NOMO-1 treated with DMSO at 0.1 percent for 48 hours (cell line): ENCODE data around the gene EDEM2.
"Not testable (repeated sequence)": the region's sequence is repeated elsewhere in the genome, so short reads cannot be mapped to it uniquely, and the experiment has no call there.

Source experiments
- DNase-seq: peaks from one replicate; lab custom pipeline; 2025; ENCODE audit not compliant: unreplicated experiment; lab: John Stamatoyannopoulos, UW

The EDEM2 gene, protein sequence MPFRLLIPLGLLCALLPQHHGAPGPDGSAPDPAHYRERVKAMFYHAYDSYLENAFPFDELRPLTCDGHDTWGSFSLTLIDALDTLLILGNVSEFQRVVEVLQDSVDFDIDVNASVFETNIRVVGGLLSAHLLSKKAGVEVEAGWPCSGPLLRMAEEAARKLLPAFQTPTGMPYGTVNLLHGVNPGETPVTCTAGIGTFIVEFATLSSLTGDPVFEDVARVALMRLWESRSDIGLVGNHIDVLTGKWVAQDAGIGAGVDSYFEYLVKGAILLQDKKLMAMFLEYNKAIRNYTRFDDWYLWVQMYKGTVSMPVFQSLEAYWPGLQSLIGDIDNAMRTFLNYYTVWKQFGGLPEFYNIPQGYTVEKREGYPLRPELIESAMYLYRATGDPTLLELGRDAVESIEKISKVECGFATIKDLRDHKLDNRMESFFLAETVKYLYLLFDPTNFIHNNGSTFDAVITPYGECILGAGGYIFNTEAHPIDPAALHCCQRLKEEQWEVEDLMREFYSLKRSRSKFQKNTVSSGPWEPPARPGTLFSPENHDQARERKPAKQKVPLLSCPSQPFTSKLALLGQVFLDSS

DNA sequence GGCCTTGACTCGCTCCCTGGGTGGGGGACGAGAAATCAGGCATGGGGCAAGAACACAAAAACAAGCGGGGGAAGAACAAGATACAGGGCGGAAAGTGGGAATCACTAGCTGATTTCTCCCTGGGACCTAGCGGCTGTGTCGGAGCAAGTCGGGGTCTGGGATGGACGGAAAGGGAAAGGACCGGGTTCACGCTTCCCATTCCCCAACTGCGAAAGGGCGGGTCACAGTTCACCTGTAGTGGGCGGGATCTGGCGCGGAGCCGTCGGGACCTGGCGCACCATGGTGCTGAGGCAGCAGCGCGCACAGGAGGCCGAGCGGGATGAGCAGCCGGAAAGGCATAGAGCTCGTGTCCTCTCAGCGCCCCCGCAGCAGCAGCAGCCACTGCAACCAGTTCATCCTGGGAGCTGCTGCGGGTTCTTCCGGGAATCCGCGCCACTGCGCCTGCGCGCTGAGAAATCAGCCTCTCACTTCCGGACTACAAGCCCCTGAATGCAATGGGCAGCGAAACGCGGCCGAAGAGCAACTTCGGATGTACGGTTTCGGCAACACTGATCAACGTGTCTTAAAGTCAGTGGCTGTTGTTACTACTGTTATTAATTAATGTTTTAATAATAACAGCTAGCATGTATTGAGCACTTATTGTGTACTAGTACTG is at the start of gene EDEM2:
EDEM2 (minus strand) TSS at position 417 of the 655 bp plus-strand sequence; CDS start at position 339, 78 bp downstream.
- DNase-seq: peak; percentile 91

DNA sequence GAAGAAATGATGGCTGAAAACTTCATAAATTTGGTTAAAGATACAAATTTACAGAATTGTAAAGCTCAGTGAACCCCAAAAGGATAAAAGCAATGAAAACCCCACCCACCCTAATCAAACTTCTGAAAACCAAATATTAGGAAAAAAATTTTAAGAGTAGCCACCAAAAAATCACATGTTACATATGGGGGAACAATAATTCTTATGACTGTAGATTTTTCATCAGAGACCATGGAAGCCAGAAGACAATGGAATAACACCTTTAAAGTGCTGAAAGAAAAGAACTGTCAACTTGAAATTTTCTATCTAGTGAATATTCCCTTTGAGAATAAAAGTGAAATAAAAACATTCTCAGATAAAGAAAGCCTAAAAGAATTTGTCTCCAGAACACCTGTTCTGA is 49.2 kb upstream of the EDEM2 start:
- DNase-seq: no peak

DNA sequence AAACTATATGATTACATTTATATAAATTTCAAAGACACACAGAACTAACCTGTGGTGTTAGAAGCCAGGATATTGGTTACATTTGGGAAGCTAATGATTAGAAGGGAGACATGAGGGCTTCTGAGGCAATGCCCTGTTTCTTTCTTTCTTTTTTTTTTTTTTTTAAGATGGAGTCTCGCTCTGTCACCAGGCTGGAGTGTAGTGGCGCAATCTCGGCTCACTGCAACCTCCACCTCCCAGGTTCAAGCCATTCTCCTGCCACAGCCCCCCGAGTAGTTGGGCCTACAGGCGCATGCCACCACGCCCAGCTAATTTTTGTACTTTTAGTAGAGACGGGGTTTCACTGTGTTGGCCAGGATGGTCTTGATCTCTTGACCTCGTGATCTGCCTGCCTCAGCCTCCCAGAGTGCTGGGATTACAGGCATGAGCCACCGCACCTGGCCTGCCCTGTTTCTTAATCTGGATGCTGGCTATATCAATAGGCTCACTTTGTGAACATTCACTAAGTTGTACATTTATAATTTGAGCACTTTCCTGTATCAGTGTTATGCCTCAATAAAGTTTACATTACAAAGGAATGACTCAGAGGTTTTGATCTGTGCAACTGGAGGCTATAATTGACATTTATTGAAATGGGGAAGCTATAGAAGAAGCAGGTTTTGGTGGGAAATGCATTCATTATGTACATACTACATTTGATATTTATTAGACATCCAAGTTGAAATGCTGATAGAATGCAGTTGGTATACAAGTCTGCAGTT is 46.1 kb upstream of the EDEM2 start:
- DNase-seq: not testable (repeated sequence)

DNA sequence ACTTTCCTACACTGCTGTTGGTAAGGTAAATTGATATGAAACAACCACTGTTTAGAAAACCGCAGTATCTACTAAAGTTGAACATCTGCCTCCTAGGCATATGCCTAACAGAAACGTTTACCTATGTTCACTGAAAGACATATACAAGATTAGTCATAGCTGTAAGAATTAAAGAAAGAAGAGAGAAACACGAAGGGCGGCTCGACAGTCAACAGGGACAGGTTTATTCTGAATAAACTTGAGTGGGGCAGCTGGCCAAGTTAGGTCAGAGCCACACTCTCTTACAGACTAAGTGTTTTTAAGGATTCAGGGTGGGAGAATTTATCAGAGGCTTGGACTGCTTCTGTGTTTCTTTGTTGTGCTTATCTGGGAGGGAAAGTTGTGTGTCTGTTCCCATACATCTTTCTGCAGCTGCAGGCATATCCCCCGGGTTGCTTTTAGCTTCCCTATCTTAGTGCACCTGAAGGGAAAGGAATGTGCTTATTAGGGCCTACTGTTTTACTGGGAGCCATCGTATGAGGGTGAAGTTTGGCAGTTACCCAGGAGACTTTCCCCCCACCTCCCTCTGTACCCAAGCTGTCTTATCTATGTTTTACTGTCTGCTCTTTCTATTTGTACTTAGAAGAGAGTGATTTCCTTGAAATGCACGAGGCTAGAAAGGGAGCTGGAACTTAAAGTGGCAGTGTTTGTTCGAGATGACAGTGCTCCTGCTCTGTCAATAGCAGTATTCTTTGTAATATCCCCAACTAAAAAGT is 45.2 kb upstream of the EDEM2 start:
- DNase-seq: no peak

DNA sequence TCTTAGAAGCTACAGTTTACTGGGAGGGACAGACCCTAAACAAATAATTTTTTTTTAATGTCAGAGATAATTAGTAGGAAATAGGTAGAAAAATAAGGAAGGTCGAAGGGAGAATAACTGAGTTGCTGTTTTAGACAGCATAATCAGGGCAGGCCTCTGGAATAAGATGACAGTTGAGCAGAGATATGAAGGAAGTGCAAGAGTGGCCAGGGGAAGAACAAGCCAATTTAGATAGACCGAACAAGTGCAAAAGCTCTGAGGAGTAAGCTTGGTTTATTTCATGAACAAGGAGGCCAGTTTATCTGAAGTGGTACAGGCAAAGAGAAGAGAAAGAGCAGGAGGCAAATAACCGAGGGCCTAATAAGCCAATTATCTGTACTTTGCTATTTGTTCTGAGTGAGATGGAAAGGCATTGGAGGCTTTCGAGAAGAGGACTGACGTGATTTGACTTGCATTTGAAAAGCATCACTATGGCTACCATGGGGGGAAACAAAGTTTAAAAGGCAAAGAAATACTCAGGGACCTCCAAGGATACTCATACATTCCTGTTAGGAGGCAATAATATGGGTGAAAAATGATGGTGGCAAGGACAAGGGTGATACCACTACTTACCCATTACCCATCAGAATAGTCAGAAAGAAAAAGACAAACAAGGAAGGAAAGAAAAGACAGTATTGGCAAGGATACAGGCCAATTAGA is 44.4 kb upstream of the EDEM2 start:
- no peak for DNase-seq

DNA sequence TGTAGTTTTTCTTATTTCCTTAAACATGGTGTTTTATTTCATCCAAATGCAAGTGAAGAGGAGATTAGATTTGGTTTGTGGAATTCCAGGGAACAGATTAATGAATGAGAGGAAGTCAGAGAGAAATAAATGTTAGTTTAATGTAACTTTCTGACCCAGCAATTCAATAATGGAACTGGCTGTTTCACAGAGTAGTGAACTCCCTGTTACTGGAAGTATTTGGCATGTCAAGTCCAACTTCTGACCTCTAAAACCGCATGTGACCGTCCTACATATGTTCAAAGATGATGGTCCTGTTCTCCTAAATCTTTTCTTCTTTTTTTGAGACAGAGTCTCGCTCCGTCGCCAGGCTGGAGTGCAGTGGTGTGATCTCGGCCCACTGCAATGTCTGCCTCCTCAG is 43.4 kb upstream of the EDEM2 start:
- no peak for DNase-seq

DNA sequence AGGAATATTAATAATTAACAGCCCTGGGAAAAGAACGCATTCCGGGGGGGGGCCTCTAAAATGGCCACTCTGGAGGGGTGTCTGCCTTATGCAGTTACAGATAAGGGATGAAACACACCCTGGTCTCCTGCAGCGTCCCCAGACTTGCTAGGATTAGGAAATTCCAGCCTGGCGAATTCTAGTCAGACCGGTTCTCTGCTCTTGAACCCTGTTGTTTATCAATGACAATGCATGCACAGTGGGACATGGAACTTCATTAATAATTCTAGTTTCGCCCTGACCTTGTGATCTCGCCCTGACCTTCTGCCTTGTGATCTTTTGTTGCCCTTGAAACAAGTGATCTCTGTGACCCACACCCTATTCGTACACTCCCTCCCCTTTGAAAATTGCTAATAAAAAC is 42.1 kb upstream of the EDEM2 start:
- not testable (repeated sequence) for DNase-seq

DNA sequence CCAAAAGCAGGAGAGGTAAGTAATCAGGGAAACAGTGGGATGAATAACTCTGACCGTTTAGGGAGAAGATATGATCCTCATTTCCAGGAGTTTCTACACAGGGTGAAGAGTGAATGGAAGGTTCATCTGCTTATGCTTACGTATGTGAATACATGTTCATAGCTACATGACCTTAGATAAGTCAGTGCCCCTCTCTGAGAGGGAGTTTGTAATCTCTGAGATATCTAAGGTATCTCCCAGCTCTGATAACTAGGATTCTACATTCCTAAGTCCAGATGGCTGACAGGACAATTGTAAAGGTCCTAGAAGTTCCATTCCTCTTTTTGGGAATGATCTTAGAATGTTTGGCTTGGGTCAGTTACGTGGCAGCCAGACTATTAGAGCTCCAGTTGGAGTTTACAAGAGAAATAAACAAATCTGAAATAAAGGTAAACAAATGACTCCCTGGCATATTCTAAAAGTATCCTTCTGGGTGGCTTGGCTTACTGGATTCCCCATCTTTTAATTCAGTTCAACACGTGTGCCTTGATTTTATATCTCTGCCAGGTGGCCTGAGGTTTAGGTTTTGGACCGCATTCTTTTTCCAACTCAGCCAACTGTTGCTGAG is 40.6 kb upstream of the EDEM2 start:
- DNase-seq: no peak

DNA sequence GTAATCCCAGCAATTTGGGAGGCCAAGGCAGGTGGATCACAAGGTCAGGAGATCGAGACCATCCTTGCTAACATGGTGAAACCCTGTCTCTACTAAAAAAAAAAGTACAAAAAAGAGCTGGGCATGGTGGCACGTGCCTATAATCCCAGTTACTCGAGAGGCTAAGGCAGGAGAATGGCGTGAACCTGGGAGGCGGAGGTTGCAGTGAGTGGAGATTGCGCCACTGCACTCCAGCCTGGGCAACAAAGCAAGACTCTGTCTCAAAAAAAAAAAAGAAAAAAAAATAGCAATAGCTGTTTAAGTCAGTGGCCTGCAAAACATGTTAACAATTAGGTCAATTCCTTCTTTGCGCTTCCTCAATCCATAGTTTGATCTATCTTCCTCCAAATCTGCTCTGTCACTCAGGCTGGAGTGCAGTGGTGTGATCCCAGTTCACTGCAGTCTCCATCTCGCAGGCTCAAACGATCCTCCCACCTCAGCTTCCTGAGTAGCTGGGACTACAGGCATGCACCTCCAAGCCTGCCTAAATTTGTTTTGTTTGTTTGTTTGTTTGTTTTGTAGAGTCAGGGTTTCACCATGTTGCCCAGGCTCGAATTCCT is 39.7 kb upstream of the EDEM2 start:
- DNase-seq: not testable (repeated sequence)

DNA sequence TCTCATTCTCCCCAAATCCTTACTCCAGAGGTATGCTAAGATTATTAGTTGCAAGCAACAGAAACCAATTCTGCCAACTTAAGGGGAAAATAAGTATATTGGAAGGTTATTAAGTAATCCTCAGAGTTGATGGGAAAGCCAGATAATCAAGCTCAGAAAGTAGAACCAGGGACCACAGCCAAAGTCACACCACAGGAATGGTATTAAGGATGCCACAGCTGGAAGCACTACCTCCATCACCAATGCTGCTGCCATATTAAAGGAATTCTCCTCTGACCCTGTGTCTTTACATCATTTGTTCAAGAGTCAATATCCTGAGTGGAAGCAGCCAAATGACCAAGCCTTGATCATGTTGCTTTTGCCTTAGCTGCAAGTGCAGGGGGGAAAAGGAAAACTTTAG is 34.6 kb upstream of the EDEM2 start:
- no peak for DNase-seq

DNA sequence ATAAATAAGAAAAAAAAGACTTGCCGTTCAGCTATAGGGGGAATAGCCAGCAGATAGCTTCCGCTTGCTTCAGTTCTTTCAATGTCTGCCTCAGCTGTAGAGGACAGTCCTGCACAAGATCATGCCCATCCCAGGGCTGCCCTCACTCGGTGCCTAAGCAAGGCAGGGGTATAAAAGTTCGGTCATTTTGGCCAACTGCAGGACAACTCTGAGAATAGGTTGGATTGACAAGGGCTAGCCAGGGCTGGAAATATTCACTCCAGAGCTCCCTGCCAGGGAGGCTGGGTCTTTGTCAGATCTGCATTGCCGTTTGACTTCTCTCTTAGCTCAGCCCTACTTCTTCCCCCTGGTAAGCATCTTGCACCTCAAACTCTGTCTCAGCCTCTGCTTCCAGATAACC is 33.1 kb upstream of the EDEM2 start:
- no peak for DNase-seq

DNA sequence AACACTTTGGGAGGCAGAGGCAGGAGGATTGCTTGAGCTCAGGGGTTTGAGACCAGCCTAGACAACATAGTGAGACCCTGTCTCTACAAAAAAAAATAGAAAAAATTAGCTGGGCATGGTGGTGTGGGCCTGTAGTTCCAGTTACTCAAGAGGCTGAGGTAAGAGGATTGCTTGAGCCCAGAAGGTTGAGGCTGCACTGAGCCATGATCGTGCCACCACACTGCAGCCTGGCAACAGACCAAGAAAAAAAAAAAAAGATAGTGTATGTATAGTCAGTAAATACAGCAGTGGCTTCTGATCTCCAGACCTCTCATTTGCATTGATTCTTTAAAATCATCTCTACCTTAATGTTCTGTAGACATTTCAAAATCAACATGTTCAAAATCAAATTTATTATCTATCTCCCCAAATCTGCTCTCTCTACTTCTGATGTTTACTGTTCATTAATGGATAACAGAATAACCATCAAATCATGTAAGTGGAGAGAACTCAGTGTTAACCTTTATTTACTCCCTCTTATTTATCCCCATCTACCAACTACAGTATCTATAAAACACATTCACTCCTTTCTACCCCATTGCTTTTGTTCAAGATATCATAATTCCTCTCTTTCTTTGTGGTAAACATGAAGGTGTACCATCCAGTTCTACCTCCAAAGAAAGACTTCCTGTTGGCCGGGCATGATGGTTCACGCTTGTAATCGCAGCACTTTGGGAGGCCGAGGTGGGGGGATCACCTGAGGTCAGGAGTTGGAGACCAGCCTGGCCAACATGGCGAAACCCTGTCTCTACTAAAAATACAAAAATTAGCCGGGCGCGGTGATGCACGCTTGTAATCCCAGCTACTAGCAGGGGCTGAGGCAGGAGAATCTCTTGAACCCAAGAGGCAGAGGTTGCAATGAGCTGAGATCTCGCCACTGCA is 32.4 kb upstream of the EDEM2 start:
- no peak for DNase-seq

DNA sequence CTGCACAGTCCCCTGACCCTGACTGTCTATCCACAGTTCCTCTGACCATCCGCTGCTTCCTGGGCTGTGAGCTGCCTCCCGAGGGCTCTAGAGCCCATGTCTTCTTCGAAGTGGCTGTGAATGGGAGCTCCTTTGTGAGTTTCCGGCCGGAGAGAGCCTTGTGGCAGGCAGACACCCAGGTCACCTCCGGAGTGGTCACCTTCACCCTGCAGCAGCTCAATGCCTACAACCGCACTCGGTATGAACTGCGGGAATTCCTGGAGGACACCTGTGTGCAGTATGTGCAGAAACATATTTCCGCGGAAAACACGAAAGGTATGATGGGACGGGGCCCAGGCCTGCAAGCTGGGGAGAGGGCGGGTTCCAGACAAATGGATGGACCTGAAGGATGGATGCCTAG is 29.0 kb upstream of the EDEM2 start:
- DNase-seq: no peak

DNA sequence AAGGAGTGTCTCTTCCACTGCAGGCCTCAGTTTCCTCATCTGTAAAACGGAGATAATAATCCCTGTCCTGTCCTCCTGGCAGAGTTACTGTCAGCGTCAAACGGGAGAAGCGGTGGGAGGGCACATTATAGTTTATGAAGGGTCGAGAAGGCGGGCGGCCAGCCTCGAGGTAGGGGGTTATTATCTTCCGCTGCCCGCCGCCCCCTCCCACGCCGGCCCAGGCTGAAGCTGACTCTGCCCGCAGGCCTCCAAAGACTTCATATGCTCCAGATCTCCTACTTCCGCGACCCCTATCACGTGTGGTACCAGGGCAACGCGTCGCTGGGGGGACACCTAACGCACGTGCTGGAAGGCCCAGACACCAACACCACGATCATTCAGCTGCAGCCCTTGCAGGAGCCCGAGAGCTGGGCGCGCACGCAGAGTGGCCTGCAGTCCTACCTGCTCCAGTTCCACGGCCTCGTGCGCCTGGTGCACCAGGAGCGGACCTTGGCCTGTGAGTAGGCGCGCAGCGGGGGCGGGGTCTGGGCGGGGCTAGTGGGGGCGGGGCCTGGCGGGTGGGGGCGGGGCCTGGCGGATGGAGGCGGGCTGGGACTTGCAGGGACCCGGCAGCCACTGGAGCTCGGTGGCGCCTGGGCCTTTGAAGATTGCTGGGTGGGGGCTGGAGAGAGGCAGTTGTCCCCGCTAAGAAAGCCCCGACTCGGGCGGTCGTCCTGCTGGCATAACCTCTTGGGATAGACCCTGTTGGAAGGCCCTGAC is 27.5 kb upstream of the EDEM2 start:
- no peak for DNase-seq

DNA sequence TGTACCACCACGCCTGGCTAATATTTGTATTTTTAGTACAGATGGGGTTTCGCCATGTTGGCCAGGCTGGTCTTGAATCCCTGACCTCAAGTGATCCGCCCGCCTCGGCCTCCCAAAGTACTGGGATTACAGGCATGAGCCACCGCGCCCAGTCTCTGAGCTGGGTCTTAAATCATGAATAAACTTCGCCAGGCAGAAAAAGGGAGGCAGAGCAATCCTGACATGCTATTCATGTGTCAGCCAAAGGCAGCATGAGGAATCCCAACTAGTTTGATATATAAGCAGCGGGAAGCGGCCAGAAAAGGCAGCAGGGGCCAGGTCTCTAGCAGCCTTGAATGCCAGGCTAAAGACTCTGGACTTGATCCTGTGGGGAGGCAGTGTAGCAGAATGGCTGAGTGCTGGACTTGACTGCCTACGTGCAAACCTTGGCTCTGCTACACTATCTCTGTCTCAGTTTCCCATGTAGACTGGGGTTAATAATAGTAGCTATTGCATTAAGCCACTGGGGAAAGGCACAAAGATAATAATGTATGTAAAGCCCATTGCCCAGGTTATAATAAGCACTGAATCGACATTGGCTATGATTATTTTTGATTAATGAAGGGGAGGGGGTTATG is 26.5 kb upstream of the EDEM2 start:
- no peak for DNase-seq

DNA sequence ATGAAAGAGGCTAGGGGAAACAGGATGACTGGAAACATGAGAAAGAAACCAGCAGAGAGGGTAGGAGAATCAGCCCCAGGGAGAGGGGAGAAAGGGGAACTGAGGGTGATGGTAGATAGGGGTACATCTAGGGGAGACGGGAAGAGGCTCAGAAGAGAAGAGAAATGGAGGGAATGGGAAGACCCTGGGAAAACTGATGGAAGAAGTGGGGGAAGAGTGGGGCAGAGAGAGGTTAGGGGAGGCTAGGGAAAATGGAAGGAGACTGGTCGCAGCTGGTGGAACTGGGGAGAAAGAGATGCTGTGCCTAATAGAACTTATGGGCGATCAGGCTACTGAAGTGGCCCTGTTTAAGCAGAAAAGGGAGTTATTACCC is 25.3 kb upstream of the EDEM2 start:
- DNase-seq: no peak

DNA sequence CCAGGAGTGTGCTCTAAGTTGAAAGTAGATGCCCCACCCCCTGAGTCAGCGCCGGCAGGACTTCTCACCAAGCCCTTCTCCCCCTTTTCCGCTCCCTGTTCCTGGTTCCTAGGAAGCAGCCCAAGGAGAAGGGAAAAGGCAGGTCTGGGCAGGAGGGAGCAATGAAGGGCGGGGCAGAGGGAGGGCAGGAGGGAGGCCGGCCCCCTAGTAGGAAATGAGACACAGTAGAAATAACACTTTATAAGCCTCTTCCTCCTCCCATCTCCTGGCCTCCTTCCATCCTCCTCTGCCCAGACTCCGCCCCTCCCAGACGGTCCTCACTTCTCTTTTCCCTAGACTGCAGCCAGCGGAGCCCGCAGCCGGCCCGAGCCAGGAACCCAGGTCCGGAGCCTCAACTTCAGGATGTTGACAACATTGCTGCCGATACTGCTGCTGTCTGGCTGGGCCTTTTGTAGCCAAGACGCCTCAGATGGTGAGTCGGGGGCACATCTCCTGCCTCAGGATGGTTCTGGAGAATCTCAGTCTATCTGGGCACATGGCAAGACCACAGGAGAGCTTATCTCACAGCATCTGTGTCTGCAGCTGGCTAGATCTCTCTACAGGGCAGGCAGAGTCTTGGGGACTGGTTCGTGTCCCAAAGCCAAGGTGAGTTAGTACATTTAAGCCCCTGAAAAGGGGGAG is 24.8 kb upstream of the EDEM2 start, which contains the start of gene PROCR:
PROCR (plus strand) TSS at position 320 of the 681 bp plus-strand sequence; CDS start at position 403, 83 bp downstream.
- DNase-seq: peak; percentile 78
